Cortex of kidney (tissue), 1 donor: Measurements from ENCODE around the gene MTG1.
"Not testable (repeated sequence)": the region's sequence is repeated elsewhere in the genome, so short reads cannot be mapped to it uniquely, and the experiment has no call there.

Source experiments
- DNase-seq: peaks from one replicate; lab custom pipeline; 2025; lab: John Stamatoyannopoulos, UW

MTG1 gene

GRCh38 chr10:133359554-133359971 lies 34.4 kb upstream of the MTG1 start:
- DNase-seq: no peak

DNA sequence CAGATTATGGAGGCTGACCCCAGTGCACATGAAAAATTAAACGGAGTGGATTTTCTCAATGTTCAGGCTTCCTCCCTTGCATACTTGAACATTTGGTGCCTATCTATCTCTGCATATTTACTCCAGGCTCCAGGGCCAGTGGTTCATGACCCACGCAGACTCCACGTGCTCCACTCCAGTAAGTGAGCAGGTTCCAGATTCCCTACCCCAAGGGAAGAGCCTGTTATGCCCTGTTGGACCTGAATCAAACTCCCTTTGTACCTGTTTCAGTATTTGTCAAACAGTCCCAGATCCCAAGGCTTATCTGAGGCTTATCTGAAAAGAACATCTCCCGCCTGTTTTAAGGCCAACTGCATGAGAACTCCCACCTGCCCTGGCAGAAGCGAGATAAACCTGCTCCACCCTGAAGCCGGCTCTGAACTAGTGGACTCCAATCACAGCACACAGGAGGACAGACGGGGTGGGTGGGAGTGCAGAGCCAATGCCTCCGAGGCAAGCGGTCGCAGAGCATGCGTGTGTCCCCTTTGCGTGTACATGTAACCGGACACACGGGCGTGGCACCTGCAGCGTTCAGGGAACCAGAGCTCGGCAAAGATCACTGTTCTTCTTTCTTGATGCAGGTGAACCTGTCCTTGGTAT lies 33.9 kb upstream of the MTG1 start:
- DNase-seq: no peak

- DNase-seq: no peak
Observed at GRCh38 chr10:133361227-133361626, 32.7 kb upstream of the MTG1 start.

- no peak for DNase-seq
Observed at GRCh38 chr10:133361773-133362441, 32.0 kb upstream of the MTG1 start.

DNA sequence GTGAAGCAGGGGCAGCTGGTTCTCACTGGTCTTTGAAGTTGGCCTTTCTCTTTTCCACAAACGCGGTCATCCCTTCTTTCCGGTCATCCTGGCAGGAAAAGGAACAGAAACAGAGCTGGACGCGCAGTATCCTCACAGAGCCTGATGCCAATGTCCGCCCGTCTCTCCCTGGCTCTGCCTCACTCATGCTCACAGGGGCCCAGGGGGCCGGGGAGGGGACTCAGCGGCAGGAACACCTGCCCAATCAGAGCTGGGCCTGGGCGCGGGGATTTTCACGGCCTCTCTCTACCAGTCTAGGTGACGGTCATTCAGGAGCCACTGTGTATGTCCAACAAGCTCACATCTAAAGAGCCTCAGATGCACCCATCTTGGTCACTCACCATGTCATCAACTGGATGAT lies 31.1 kb upstream of the MTG1 start:
- no peak for DNase-seq

GRCh38 chr10:133364645-133365431 lies 29.1 kb upstream of the MTG1 start:
- no peak for DNase-seq

DNA sequence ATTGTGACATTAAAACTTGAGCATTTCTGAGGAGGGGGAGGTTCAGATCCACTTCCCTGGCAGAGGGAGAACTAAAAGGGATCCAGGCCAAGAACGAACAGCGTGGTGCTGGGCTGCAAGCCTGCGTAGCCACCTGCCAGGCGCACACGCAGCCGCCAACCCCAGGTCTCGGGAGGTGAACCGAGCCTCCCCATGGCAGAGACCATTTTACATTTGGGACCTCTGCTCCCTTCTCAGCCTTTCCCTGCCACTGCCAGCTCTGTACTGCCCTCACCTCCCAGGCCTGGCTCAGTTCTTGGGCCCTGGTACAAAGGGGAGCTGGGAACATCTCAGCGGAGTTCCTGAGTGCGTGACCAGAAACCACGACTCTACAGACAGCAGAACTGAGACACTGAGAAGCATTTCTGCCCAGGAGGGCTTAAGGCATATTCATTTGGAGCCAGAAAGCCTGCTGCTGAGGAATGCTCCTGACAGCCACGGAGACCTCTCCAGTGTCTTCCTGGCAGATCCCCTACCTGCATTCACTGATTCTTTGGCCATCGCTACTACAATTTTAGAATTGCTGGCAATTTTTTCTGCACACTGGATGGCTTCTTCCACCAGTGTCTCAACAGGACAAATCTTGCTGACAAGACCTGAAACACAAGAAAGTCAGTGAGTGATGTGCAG lies 28.4 kb upstream of the MTG1 start:
- no peak for DNase-seq

GRCh38 chr10:133366130-133366478 lies 27.9 kb upstream of the MTG1 start:
- DNase-seq: no peak

DNA sequence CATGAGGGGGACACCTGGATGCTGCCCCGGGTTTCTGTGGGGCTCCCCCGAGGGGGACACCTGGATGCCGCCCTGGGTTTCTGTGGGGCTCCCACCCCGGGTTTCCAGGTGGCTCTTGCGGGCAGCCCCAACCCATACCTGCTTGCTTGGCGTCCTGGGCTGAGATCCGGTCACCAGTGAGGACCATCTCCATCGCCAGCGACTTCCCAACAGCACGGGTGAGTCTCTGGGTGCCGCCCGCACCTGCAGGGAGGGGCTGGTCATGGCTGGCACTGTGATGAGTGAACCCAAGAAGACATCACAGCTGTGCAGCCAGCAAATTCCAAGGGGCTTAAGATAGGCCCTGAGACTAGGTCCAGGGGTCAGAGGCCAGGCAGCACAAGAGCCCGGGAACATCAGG lies 27.2 kb upstream of the MTG1 start:
- no peak for DNase-seq

DNA sequence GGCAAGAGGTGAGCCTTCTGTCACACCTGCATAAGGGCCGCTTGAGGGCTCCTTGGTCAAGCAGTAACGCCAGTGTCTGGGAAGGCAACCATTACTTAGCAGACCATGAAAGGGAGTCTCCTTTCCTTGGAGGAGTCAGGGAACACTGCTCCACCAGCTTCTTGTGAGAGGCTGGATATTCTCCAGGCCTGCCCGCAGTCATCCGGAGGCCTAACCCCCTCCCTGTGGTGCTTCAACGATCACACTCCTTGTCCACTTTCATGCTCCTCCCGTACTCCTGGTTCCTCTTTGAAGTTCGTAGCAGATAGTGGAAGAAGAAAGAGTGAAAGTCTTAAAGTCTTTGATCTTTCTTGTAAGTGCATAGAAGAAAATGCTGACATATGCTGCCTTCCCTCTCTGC lies 26.5 kb upstream of the MTG1 start:
- DNase-seq: not testable (repeated sequence)

GRCh38 chr10:133368153-133368552 lies 25.8 kb upstream of the MTG1 start:
- DNase-seq: no peak

DNA sequence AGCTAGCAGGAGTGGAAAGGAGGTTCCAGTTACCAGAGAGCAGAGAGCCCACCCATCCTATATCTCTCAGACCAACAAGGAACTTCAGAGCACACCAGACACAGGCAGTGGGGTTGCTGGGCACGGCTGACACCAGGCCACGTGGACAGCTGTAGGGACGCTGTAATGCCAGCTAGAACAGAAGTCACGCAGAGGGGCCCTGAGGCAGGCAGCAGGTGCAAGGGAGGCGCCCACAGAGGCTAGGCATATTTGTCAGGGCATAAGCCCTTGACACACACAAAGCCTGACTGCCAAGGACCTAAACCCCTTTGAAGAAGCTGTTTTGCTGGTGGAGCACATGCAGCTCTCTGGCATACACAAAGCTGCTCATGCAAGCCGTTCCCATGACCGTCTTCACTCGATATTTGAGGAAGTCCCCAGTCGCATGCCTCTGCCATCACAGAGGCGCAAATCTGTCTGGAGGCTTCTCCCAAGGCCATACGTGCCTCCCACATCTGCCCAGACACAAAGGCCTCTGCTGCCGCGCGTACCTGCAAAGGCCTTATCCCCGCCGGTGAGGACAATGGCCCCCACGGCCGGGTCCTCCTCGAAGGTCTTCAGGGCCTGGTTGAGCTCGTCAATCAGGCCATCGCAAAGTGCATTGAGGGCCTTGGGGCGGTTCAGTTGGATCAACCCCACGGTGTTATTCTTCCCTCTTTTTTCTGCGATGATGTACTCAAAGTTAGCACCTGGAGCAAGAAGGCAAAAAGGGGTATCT lies 23.7 kb upstream of the MTG1 start:
- no peak for DNase-seq

DNA sequence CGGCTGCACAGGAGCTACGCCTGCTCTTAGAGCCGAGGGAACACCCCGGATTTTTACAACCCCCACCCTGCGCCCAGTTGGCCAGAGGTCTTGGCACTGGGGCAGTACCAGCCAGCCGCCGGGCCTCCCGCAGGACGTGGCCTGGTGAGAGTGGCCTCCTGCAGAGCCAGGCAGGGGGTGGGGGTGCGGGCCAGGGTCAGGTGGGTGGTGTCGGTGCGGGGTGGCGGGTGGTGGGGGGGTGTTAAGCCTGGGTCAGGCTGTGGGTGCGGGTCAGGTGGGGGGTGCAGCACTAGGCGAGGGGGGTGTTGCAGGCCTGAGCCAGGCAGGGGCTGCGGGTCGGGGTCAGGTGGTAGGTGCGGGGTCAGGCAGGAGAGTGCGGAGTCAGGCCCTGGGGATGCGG lies 21.4 kb upstream of the MTG1 start:
- DNase-seq: no peak

DNA sequence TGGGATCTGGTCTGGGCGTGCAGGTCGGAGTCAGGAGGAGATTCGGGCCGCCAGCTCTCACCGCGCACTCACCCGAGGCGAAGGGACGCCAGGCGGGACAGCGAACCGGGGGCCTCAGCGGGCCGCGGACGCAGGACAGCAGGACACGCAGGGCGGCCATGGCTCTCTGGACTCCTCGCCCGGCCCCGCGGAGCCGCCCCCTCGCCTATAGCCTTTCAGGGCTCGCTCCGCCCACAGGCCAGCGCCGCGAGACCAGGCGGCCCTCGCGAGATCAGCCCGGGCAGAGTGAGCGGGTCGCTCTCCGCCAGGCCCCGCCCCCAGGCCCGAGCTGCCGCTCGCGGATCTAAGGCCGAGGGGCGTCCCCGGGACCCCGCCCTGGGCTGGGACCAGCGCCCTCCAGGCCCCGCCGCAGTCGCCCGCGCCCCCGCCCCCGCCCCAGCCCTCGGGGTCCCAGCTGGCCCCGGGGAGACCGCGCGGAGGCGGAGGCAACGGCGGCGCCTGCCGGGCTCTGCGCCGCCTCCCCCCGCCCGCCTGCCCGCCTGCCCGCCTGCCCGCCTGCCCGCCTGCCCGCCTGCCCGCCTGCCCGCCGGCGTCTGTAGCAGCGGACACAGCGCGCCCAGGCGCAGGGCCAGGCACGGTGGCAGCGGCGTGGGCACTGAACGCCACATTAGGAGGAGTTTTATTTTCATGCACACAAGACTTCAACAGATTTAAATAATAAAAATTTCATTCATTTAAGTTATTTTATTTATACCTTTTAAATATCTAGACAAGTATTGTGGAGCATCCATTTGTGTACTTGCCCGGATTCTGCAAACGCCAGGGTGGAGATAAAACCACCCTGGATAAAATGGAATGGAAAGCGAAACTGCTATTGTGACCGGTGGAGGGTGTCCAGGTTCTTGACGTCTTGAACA lies 20.5 kb upstream of the MTG1 start, which contains the start of gene ECHS1:
Gene ECHS1 (minus strand): TSS at position 181 of the 917 bp plus-strand sequence. CDS start 21 bp downstream, at position 160.
- no peak for DNase-seq

GRCh38 chr10:133375357-133376115 lies 18.4 kb upstream of the MTG1 start:
- DNase-seq: no peak

GRCh38 chr10:133376183-133376582 lies 17.8 kb upstream of the MTG1 start:
- DNase-seq: not testable (repeated sequence)

- DNase-seq: no peak
Observed at GRCh38 chr10:133377025-133377817, 16.7 kb upstream of the MTG1 start.

- no peak for DNase-seq
Observed at GRCh38 chr10:133377818-133378250, 16.1 kb upstream of the MTG1 start.
